ENCODE measurements around the gene CPPED1. TPM values are rescaled to one million over a fixed set of nuclear protein-coding genes. Genes with fewer than 3 reads are reported as not detected.

The CPPED1 gene
- total RNA-seq, 1 experiment from 2014 or later: 7.9 TPM

- Histone ChIP-seq H4K5ac (ENCODE audit: insufficient read length, low read depth, low read length) (no peak overlapping the region), H3K9ac (ENCODE audit: extremely low read depth, insufficient read length, low read length) (no peak overlapping the region), H3K4me2 (ENCODE audit: insufficient read depth, insufficient read length, low read length) (no peak overlapping the region), H3K4me1 (ENCODE audit: insufficient read depth, low read length) (no peaks in the 10 kb centered on the region; the same call in 1 of the 2 replicates), H4K8ac (replicated peaks; ENCODE audit: insufficient read length, low read depth, low read length) (no peak overlapping the region), H3K27ac (ENCODE audit: insufficient read length, low read depth, low read length) (no peak overlapping the region), H3K79me2 (ENCODE audit: insufficient read depth, low read length) (no peaks in the 10 kb centered on the region), H4K20me1 (ENCODE audit: control insufficient read depth, insufficient read depth, insufficient read length) (no peaks in the 10 kb centered on the region), H3K23me2 (ENCODE audit: insufficient read length, low read depth, low read length, poor library complexity, severe bottlenecking) (no peaks in the 10 kb centered on the region), H3K18ac (ENCODE audit: insufficient read length, low read depth, low read length) (no peak overlapping the region), H2BK15ac (ENCODE audit: low read depth, low read length) (no peak overlapping the region), H3K4ac (ENCODE audit: low read depth, low read length) (no peak overlapping the region), H2BK20ac (ENCODE audit: low read depth, low read length, poor library complexity, severe bottlenecking) (no peak overlapping the region), H2BK12ac (ENCODE audit: insufficient read length, low read depth, low read length) (no peak overlapping the region), H4K91ac (ENCODE audit: insufficient read length, low read depth, low read length) (no peak overlapping the region), H3K9me3 (ENCODE audit: control insufficient read depth, low read depth, low read length) (no peaks in the 10 kb centered on the region), H3T11ph (ENCODE audit: low read length) (no peak overlapping the region), H3K27me3 (ENCODE audit: insufficient read depth, low read length) (no peaks in the 10 kb centered on the region), H3K23ac (ENCODE audit: insufficient read length, low read depth, low read length) (no peak overlapping the region), H3K56ac (ENCODE audit: insufficient read length, low read depth, low read length) (no peak overlapping the region), H2AFZ (ENCODE audit: low read length) (no peak overlapping the region), H3K79me1 (ENCODE audit: insufficient read depth, low read depth, low read length, poor library complexity, severe bottlenecking) (no peaks in the 10 kb centered on the region), H2BK120ac (ENCODE audit: low read depth, low read length, poor library complexity, severe bottlenecking) (no peak overlapping the region), H2BK5ac (ENCODE audit: insufficient read length, low read length) (no peak overlapping the region), H3K14ac (ENCODE audit: insufficient read depth, low read length) (no peak overlapping the region), H2AK5ac (ENCODE audit: insufficient read length, low read length) (no peak overlapping the region)
- TF ChIP-seq, protein P1, sequence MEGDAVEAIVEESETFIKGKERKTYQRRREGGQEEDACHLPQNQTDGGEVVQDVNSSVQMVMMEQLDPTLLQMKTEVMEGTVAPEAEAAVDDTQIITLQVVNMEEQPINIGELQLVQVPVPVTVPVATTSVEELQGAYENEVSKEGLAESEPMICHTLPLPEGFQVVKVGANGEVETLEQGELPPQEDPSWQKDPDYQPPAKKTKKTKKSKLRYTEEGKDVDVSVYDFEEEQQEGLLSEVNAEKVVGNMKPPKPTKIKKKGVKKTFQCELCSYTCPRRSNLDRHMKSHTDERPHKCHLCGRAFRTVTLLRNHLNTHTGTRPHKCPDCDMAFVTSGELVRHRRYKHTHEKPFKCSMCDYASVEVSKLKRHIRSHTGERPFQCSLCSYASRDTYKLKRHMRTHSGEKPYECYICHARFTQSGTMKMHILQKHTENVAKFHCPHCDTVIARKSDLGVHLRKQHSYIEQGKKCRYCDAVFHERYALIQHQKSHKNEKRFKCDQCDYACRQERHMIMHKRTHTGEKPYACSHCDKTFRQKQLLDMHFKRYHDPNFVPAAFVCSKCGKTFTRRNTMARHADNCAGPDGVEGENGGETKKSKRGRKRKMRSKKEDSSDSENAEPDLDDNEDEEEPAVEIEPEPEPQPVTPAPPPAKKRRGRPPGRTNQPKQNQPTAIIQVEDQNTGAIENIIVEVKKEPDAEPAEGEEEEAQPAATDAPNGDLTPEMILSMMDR (conservative IDR thresholded peaks at IDR 0.05): no peak
- H3K27me3 Mint-ChIP-seq (ENCODE audit: low read depth): no peaks in the 10 kb centered on the region
- H3K36me3 Mint-ChIP-seq (ENCODE audit: insufficient read depth in 1 of 3, low read depth in 3 of 3): no peaks in the 10 kb centered on the region; a peak in 1 of 7 replicates
- no CpG with 5 or more reads among the region's 4 CpGs for WGBS (ENCODE audit: extremely low coverage, insufficient read length, low lambda C conversion rate)
- no peak overlapping the region for H3K27ac Mint-ChIP-seq
- no peak overlapping the region for H3K4me3 Mint-ChIP-seq
- no peak for DNase-seq
- H3K4me1 Mint-ChIP-seq: peaks cover 14 to 21% of the 10 kb centered on the region in 2 experiments
- H3K9me3 Mint-ChIP-seq: no peaks in the 10 kb centered on the region
These were observed 48.7 kb downstream of the CPPED1 start for GRCh38 chr16:12754824-12755543.
